ENCODE measurements around the gene AGL.
"Not testable (repeated sequence)": the region's sequence is repeated elsewhere in the genome, so short reads cannot be mapped to it uniquely, and the experiment has no call there.

AGL gene

GRCh38 chr1:99877568-99877967 is 27.4 kb downstream of the AGL start:
- no peaks in the 10 kb centered on the region for H3K27me3 ChIP-seq (ENCODE audit: control insufficient read depth, insufficient read depth, low read length)
- H3K4me3 ChIP-seq (ENCODE audit: low read depth, low read length) = no peak overlapping the region
- no peak overlapping the region for H3K9ac ChIP-seq (ENCODE audit: low read depth, low read length)
- no peak overlapping the region for H3K27ac ChIP-seq (ENCODE audit: low read depth, low read length)
- no peaks in the 10 kb centered on the region for H3K9me3 ChIP-seq (ENCODE audit: control insufficient read depth, insufficient read depth, low read length)
- no peaks in the 10 kb centered on the region for H3K4me1 ChIP-seq (ENCODE audit: control insufficient read depth, insufficient read depth, low read length)
- H3K36me3 ChIP-seq (ENCODE audit: control insufficient read depth, insufficient read depth, low read length) = peaks cover 35% of the 10 kb centered on the region

- H3K4me1 ChIP-seq (ENCODE audit: control insufficient read depth, insufficient read depth, low read length) = peaks cover 11% of the 10 kb centered on the region
- no peak overlapping the region for H3K9ac ChIP-seq (ENCODE audit: low read depth, low read length)
- 0 out of 2 replicates have a peak, but pooled peaks cover 10% of the 10 kb centered on the region for H3K9me3 ChIP-seq (ENCODE audit: control insufficient read depth, insufficient read depth, low read length)
- no peak overlapping the region for H3K27ac ChIP-seq (ENCODE audit: low read depth, low read length)
- no peak overlapping the region for H3K4me3 ChIP-seq (ENCODE audit: low read depth, low read length)
- H3K36me3 ChIP-seq (ENCODE audit: control insufficient read depth, insufficient read depth, low read length) = peaks cover 46% of the 10 kb centered on the region
- no peaks in the 10 kb centered on the region for H3K27me3 ChIP-seq (ENCODE audit: control insufficient read depth, insufficient read depth, low read length)
Measured at GRCh38 chr1:99886179-99886578, 36.0 kb downstream of the AGL start.

- H3K9me3 ChIP-seq (ENCODE audit: control insufficient read depth, insufficient read depth, low read length) = 0 out of 2 replicates have a peak, but pooled peaks cover 10% of the 10 kb centered on the region
- no peak overlapping the region for H3K4me3 ChIP-seq (ENCODE audit: low read depth, low read length)
- peaks cover 44% of the 10 kb centered on the region for H3K36me3 ChIP-seq (ENCODE audit: control insufficient read depth, insufficient read depth, low read length)
Measured at GRCh38 chr1:99886841-99887240, 36.7 kb downstream of the AGL start.

DNA sequence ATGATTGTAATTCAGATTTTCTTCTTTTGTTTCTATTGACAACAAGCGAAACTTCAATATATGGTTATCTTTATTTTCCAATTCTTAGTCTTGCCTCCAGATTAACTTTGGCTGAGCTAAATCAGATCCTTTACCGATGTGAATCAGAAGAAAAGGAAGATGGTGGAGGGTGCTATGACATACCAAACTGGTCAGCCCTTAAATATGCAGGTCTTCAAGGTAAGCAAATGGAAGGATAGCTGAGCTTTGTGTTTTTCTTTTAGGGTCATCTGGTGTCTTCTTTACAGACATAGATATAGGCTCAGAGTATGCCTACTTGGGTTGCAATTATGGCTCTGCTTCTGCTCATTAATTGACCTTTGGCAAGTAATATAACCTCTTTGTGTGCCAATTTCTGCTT is 37.7 kb downstream of the AGL start:
- Histone ChIP-seq H3K9me3 (ENCODE audit: control insufficient read depth, insufficient read depth, low read length) (0 out of 2 replicates have a peak, but pooled peaks cover 10% of the 10 kb centered on the region), H3K9ac (ENCODE audit: low read depth, low read length) (no peak overlapping the region), H3K4me1 (ENCODE audit: control insufficient read depth, insufficient read depth, low read length) (peaks cover 11% of the 10 kb centered on the region), H3K4me3 (ENCODE audit: low read depth, low read length) (no peak overlapping the region), H3K27ac (ENCODE audit: low read depth, low read length) (no peak overlapping the region), H3K27me3 (ENCODE audit: control insufficient read depth, insufficient read depth, low read length) (no peaks in the 10 kb centered on the region), H3K36me3 (ENCODE audit: control insufficient read depth, insufficient read depth, low read length) (peaks cover 45% of the 10 kb centered on the region)

More at GRCh38 chr1:99886841-99887240, 36.7 kb downstream of the AGL start:
- H3K9ac ChIP-seq (ENCODE audit: low read depth, low read length) = no peak overlapping the region
- no peak overlapping the region for H3K27ac ChIP-seq (ENCODE audit: low read depth, low read length)
- H3K4me1 ChIP-seq (ENCODE audit: control insufficient read depth, insufficient read depth, low read length) = peaks cover 11% of the 10 kb centered on the region
- no peaks in the 10 kb centered on the region for H3K27me3 ChIP-seq (ENCODE audit: control insufficient read depth, insufficient read depth, low read length)

DNA sequence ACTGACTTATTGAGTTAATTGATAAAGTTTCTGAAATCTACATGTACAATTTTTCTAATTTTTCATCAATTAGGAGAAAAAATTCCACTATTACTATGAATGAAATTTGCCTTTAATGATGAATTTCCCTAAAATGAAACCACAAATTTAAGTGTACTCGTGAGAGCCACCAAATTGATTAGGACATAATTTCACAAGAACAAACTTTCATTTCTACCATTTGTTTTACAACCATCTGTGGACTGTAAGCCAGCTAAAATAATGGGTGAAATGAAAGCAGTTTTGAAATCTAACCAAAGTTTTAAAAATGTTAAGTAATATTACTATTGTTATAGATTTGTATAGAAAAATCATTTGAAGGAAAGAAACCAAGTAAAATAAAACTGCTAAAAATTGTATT is 41.8 kb downstream of the AGL start:
- Histone ChIP-seq H3K27ac (ENCODE audit: low read depth, low read length) (no peak overlapping the region), H3K9ac (ENCODE audit: low read depth, low read length) (no peak overlapping the region), H3K4me3 (ENCODE audit: low read depth, low read length) (no peak overlapping the region), H3K27me3 (ENCODE audit: control insufficient read depth, insufficient read depth, low read length) (no peaks in the 10 kb centered on the region), H3K36me3 (ENCODE audit: control insufficient read depth, insufficient read depth, low read length) (peaks cover 33% of the 10 kb centered on the region), H3K4me1 (ENCODE audit: control insufficient read depth, insufficient read depth, low read length) (peaks cover 3% of the 10 kb centered on the region), H3K9me3 (ENCODE audit: control insufficient read depth, insufficient read depth, low read length) (no peaks in the 10 kb centered on the region)

DNA sequence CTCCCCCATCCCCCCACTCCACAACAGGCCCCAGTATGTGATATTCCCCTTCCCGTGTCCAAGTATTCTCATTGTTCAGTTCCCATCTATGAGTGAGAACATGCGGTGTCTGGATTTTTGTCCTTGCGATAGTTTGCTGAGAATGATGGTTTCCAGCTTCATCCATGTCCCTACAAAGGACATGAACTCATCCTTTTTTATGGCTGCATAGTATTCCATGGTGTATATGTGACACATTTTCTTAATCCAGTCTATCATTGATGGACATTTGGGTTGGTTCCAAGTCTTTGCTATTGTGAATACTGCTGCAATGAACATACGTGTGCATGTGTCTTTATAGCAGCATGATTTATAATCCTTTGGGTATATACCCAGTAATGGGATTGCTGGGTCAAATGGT is 53.1 kb downstream of the AGL start:
- H3K9ac ChIP-seq (ENCODE audit: low read depth, low read length); H3K9me3 ChIP-seq (ENCODE audit: control insufficient read depth, insufficient read depth, low read length); H3K4me3 ChIP-seq (ENCODE audit: low read depth, low read length); H3K27me3 ChIP-seq (ENCODE audit: control insufficient read depth, insufficient read depth, low read length); H3K36me3 ChIP-seq (ENCODE audit: control insufficient read depth, insufficient read depth, low read length); H3K4me1 ChIP-seq (ENCODE audit: control insufficient read depth, insufficient read depth, low read length); H3K27ac ChIP-seq (ENCODE audit: low read depth, low read length): not testable (repeated sequence)

DNA sequence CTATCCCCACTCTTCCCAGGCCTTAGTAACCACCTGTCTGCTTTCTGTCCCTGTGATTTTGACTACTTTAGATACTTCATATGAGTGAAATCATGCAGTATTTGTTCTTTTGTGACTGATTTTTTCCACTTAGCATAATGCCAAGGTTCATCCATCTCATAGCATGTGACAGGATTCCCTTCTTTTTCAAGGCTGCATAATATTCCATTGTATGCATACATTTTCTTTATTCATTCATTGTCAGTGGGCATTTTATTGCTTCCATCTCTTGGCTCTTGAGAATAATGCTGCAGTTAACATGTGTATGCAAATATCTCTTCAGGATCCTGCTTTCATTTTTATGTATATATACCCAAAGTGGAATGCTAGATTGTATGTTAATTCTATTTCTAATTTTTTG is 56.4 kb downstream of the AGL start:
- Histone ChIP-seq H3K36me3 (ENCODE audit: control insufficient read depth, insufficient read depth, low read length) (no peaks in the 10 kb centered on the region; the same call in 1 of the 2 replicates), H3K9ac (ENCODE audit: low read depth, low read length) (no peak overlapping the region), H3K4me3 (ENCODE audit: low read depth, low read length) (no peak overlapping the region), H3K4me1 (ENCODE audit: control insufficient read depth, insufficient read depth, low read length) (no peaks in the 10 kb centered on the region), H3K27me3 (ENCODE audit: control insufficient read depth, insufficient read depth, low read length) (no peaks in the 10 kb centered on the region), H3K9me3 (ENCODE audit: control insufficient read depth, insufficient read depth, low read length) (no peaks in the 10 kb centered on the region), H3K27ac (ENCODE audit: low read depth, low read length) (no peak overlapping the region)

- H3K27me3 ChIP-seq (ENCODE audit: control insufficient read depth, insufficient read depth, low read length) = no peaks in the 10 kb centered on the region
- H3K36me3 ChIP-seq (ENCODE audit: control insufficient read depth, insufficient read depth, low read length) = peaks cover 36% of the 10 kb centered on the region
- no peak overlapping the region for H3K9ac ChIP-seq (ENCODE audit: low read depth, low read length)
- H3K27ac ChIP-seq (ENCODE audit: low read depth, low read length) = no peak overlapping the region
- no peak overlapping the region for H3K4me3 ChIP-seq (ENCODE audit: low read depth, low read length)
- H3K9me3 ChIP-seq (ENCODE audit: control insufficient read depth, insufficient read depth, low read length) = no peaks in the 10 kb centered on the region
- no peaks in the 10 kb centered on the region for H3K4me1 ChIP-seq (ENCODE audit: control insufficient read depth, insufficient read depth, low read length)
Measured at GRCh38 chr1:99917214-99917613, 67.1 kb downstream of the AGL start.

GRCh38 chr1:99919220-99919619 is 69.1 kb downstream of the AGL start:
- peaks cover 27% of the 10 kb centered on the region; the same call in 1 of the 2 replicates for H3K36me3 ChIP-seq (ENCODE audit: control insufficient read depth, insufficient read depth, low read length)
- H3K27me3 ChIP-seq (ENCODE audit: control insufficient read depth, insufficient read depth, low read length) = no peaks in the 10 kb centered on the region
- no peak overlapping the region for H3K27ac ChIP-seq (ENCODE audit: low read depth, low read length)
- H3K4me1 ChIP-seq (ENCODE audit: control insufficient read depth, insufficient read depth, low read length) = no peaks in the 10 kb centered on the region
- H3K4me3 ChIP-seq (ENCODE audit: low read depth, low read length) = no peak overlapping the region
- no peak overlapping the region for H3K9ac ChIP-seq (ENCODE audit: low read depth, low read length)
- no peaks in the 10 kb centered on the region for H3K9me3 ChIP-seq (ENCODE audit: control insufficient read depth, insufficient read depth, low read length)

- H3K36me3 ChIP-seq (ENCODE audit: control insufficient read depth, insufficient read depth, low read length) = no peaks in the 10 kb centered on the region
- H3K27me3 ChIP-seq (ENCODE audit: control insufficient read depth, insufficient read depth, low read length) = no peaks in the 10 kb centered on the region
- no peaks in the 10 kb centered on the region for H3K4me1 ChIP-seq (ENCODE audit: control insufficient read depth, insufficient read depth, low read length)
- no peaks in the 10 kb centered on the region for H3K9me3 ChIP-seq (ENCODE audit: control insufficient read depth, insufficient read depth, low read length)
- H3K4me3 ChIP-seq (ENCODE audit: low read depth, low read length) = no peak overlapping the region
- no peak overlapping the region for H3K27ac ChIP-seq (ENCODE audit: low read depth, low read length)
- no peak overlapping the region for H3K9ac ChIP-seq (ENCODE audit: low read depth, low read length)
Measured at GRCh38 chr1:99934801-99935200, 84.6 kb downstream of the AGL start.

- H3K27ac ChIP-seq (ENCODE audit: low read depth, low read length) = no peak overlapping the region
- no peaks in the 10 kb centered on the region for H3K27me3 ChIP-seq (ENCODE audit: control insufficient read depth, insufficient read depth, low read length)
- no peaks in the 10 kb centered on the region for H3K9me3 ChIP-seq (ENCODE audit: control insufficient read depth, insufficient read depth, low read length)
- no peak overlapping the region for H3K4me3 ChIP-seq (ENCODE audit: low read depth, low read length)
- H3K4me1 ChIP-seq (ENCODE audit: control insufficient read depth, insufficient read depth, low read length) = no peaks in the 10 kb centered on the region
- no peak overlapping the region for H3K9ac ChIP-seq (ENCODE audit: low read depth, low read length)
- H3K36me3 ChIP-seq (ENCODE audit: control insufficient read depth, insufficient read depth, low read length) = no peaks in the 10 kb centered on the region
Measured at GRCh38 chr1:99935534-99935933, 85.4 kb downstream of the AGL start.

GRCh38 chr1:99936071-99936470 is 85.9 kb downstream of the AGL start:
- Histone ChIP-seq H3K4me1 (ENCODE audit: control insufficient read depth, insufficient read depth, low read length) (no peaks in the 10 kb centered on the region), H3K9ac (ENCODE audit: low read depth, low read length) (no peak overlapping the region), H3K27ac (ENCODE audit: low read depth, low read length) (no peak overlapping the region), H3K4me3 (ENCODE audit: low read depth, low read length) (no peak overlapping the region), H3K36me3 (ENCODE audit: control insufficient read depth, insufficient read depth, low read length) (no peaks in the 10 kb centered on the region), H3K9me3 (ENCODE audit: control insufficient read depth, insufficient read depth, low read length) (no peaks in the 10 kb centered on the region), H3K27me3 (ENCODE audit: control insufficient read depth, insufficient read depth, low read length) (no peaks in the 10 kb centered on the region)
